SKM-1 treated with dmso at 0.1 percent for 144 hours (cell line): ENCODE measurements around the gene SYNJ2.
A peak's percentile ranks its signal among the peaks of the same experiment; 100 is the strongest.
"Not testable (repeated sequence)": the region's sequence is repeated elsewhere in the genome, so short reads cannot be mapped to it uniquely, and the experiment has no call there.

ENCODE experiments used
- DNase-seq: peaks from one replicate; lab custom pipeline; 2025; ENCODE audit not compliant: unreplicated experiment; lab: John Stamatoyannopoulos, UW

SYNJ2 gene

GRCh38 chr6:157981395-157982101 is at the start of gene SYNJ2:
Gene SYNJ2 (plus strand): TSS chr6:157981863. CDS start chr6:157981962, 99 bp downstream.
- peak; percentile 50 for DNase-seq

- no peak for DNase-seq
Measured at GRCh38 chr6:157935786-157936185, 45.9 kb upstream of the SYNJ2 start.

- no peak for DNase-seq
Measured at GRCh38 chr6:157937318-157937717, 44.3 kb upstream of the SYNJ2 start.

- no peak for DNase-seq
Measured at GRCh38 chr6:157937916-157938315, 43.7 kb upstream of the SYNJ2 start.

- DNase-seq, result not testable (repeated sequence)
Measured at GRCh38 chr6:157940375-157941036, 41.2 kb upstream of the SYNJ2 start.

GRCh38 chr6:157941101-157941863 is 40.4 kb upstream of the SYNJ2 start:
- DNase-seq, result no peak

GRCh38 chr6:157942351-157942750 is 39.3 kb upstream of the SYNJ2 start:
- DNase-seq, result no peak

GRCh38 chr6:157943249-157943963 is 38.3 kb upstream of the SYNJ2 start:
- DNase-seq, result no peak

- DNase-seq, result no peak
Measured at GRCh38 chr6:157943964-157944283, 37.7 kb upstream of the SYNJ2 start.

GRCh38 chr6:157944983-157945931 is 36.4 kb upstream of the SYNJ2 start:
- no peak for DNase-seq

- DNase-seq, result no peak
Measured at GRCh38 chr6:157946053-157946617, 35.5 kb upstream of the SYNJ2 start.

- DNase-seq, result no peak
Measured at GRCh38 chr6:157946865-157947532, 34.7 kb upstream of the SYNJ2 start.

GRCh38 chr6:157950899-157951298 is 30.8 kb upstream of the SYNJ2 start:
- DNase-seq, result not testable (repeated sequence)

GRCh38 chr6:157951828-157952227 is 29.8 kb upstream of the SYNJ2 start:
- no peak for DNase-seq

GRCh38 chr6:157952861-157953351 is 28.8 kb upstream of the SYNJ2 start:
- DNase-seq, result no peak

- DNase-seq, result no peak
Measured at GRCh38 chr6:157953580-157954091, 28.0 kb upstream of the SYNJ2 start.

- DNase-seq, result no peak
Measured at GRCh38 chr6:157954150-157955117, 27.2 kb upstream of the SYNJ2 start.

GRCh38 chr6:157955675-157956074 is 26.0 kb upstream of the SYNJ2 start:
- DNase-seq, result no peak
